Measurements from ENCODE around the gene ZNF26.
"Not testable (repeated sequence)": the region's sequence is repeated elsewhere in the genome, so short reads cannot be mapped to it uniquely, and the experiment has no call there.

ZNF26 gene

GRCh38 chr12:132986001-132986884 is at the start of gene ZNF26:
Gene ZNF26 (plus strand): TSS chr12:132986367. CDS start chr12:132986841, 474 bp downstream.
- peak; percentile 96 for DNase-seq (ENCODE audit: low spot score)

GRCh38 chr12:132936921-132937320 is 49.2 kb upstream of the ZNF26 start:
- not testable (repeated sequence) for DNase-seq (ENCODE audit: low spot score)

GRCh38 chr12:132937476-132937875 is 48.7 kb upstream of the ZNF26 start:
- no peak for DNase-seq (ENCODE audit: low spot score)

GRCh38 chr12:132938807-132939206 is 47.4 kb upstream of the ZNF26 start:
- DNase-seq (ENCODE audit: low spot score) = not testable (repeated sequence)

- no peak for DNase-seq (ENCODE audit: low spot score)
Measured at GRCh38 chr12:132940071-132940719, 46.0 kb upstream of the ZNF26 start.

GRCh38 chr12:132941336-132941954 is 44.7 kb upstream of the ZNF26 start:
- DNase-seq (ENCODE audit: low spot score) = no peak

- no peak for DNase-seq (ENCODE audit: low spot score)
Measured at GRCh38 chr12:132942611-132943010, 43.6 kb upstream of the ZNF26 start.

GRCh38 chr12:132945806-132946205 is 40.4 kb upstream of the ZNF26 start:
- no peak for DNase-seq (ENCODE audit: low spot score)

GRCh38 chr12:132946246-132946820 is 39.8 kb upstream of the ZNF26 start:
- DNase-seq (ENCODE audit: low spot score) = no peak

- no peak for DNase-seq (ENCODE audit: low spot score)
Measured at GRCh38 chr12:132948146-132949066, 37.8 kb upstream of the ZNF26 start.

- no peak for DNase-seq (ENCODE audit: low spot score)
Measured at GRCh38 chr12:132949936-132950837, 36.0 kb upstream of the ZNF26 start.

GRCh38 chr12:132950844-132951535 is 35.2 kb upstream of the ZNF26 start:
- DNase-seq (ENCODE audit: low spot score) = no peak

- DNase-seq (ENCODE audit: low spot score) = no peak
Measured at GRCh38 chr12:132951649-132952048, 34.5 kb upstream of the ZNF26 start.

- DNase-seq (ENCODE audit: low spot score) = no peak
Measured at GRCh38 chr12:132952371-132953162, 33.6 kb upstream of the ZNF26 start.

GRCh38 chr12:132953163-132953425 is 33.1 kb upstream of the ZNF26 start:
- DNase-seq (ENCODE audit: low spot score) = no peak

- no peak for DNase-seq (ENCODE audit: low spot score)
Measured at GRCh38 chr12:132953771-132954170, 32.4 kb upstream of the ZNF26 start.

- DNase-seq (ENCODE audit: low spot score) = no peak
Measured at GRCh38 chr12:132954471-132955048, 31.6 kb upstream of the ZNF26 start.

- peak; percentile 58 for DNase-seq (ENCODE audit: low spot score)
Measured at GRCh38 chr12:132955094-132956010, 30.8 kb upstream of the ZNF26 start.

Data from kidney tubule cell (primary cell).